Testis (tissue), 3 donors: ENCODE results near the gene PDAP1. TPM values are rescaled to one million over a fixed set of nuclear protein-coding genes. Genes with fewer than 3 reads are reported as not detected.
"Not testable (repeated sequence)": the region's sequence is repeated elsewhere in the genome, so short reads cannot be mapped to it uniquely, and the experiment has no call there.

Experiments
- DNase-seq: peaks from one replicate; pipeline ENCODE4 v3.0.0-alpha.2; 2019
- H3K27ac ChIP-seq, 2 donors: fragments of 200-600 bp; sonication (generic); one replicate each; pipeline ENCODE4 v1.5.1; 2019
- H3K27me3 ChIP-seq: fragments of 200-600 bp; sonication (generic); one replicate; pipeline ENCODE4 v1.5.1; 2019
- H3K36me3 ChIP-seq: fragments of 200-600 bp; sonication (generic); one replicate; pipeline ENCODE4 v1.5.1; 2017; ENCODE audit warnings: low read depth; ENCODE audit errors: missing control alignments
- H3K4me1 ChIP-seq: fragments of 200-600 bp; sonication (generic); one replicate; pipeline ENCODE4 v1.5.1; 2019
- H3K4me3 ChIP-seq, 2 donors: fragments of 200-600 bp; sonication (generic); one replicate each; pipeline ENCODE4 v1.5.1; 2017 to 2019
- H3K9me3 ChIP-seq: fragments of 200-600 bp; sonication (generic); one replicate; pipeline ENCODE4 v1.5.1; 2017
- POLR2A ChIP-seq: fragments of 450-650 bp; IDR thresholded peaks from one replicate; pipeline ENCODE4 v1.6.1; 2017; ENCODE audit warnings: antibody characterized with exemption, mild to moderate bottlenecking, moderate library complexity
- WGBS, 2 donors: methylation state at CpG; one replicate each; pipeline ENCODE4 v1.1.5; 2018; 5-methylcytosine and 5-hydroxymethylcytosine counted together
- intact Hi-C: fragments of 100-400 bp; cut with DNase I; formaldehyde crosslinking; loops from one replicate; pipeline ENCODE4 v1.15.1; 2023; ENCODE audit warnings: low total_unique reads
- polyA plus RNA-seq: library from polyadenylated mRNA; stranded (reverse); fragments of 350-450 nt; fragmentation: Illumina TruSeq; extraction: RNeasy Lipid Tissue Mini Kit (QIAGEN cat#74804); gene quantifications from one replicate; pipeline ENCODE4 v1.2.3, GENCODE V29; 2014; ENCODE audit warnings: low read depth, low replicate concordance; ENCODE audit not compliant: insufficient read depth
- total RNA-seq, 2 donors: library from RNA; depleted of rRNA; stranded (reverse); fragments of >200 nt; gene quantifications; one replicate each; pipeline ENCODE4 v1.2.3, GENCODE V29; 2016
- TF ChIP-seq, protein P1 (sequence below), 3 experiments: fragments of 450-650 bp in 2 of 3; fragments of 200-600 bp in 1 of 3; sonication (generic) in 1 of 3; IDR thresholded peaks; one replicate each; pipeline ENCODE4 v1.5.1; 2016 to 2019; ENCODE audit warnings: antibody characterized with exemption in 3 of 3, mild to moderate bottlenecking in 2 of 3, moderate library complexity in 1 of 3

The PDAP1 gene
- total and polyA plus RNA-seq, 3 donors from 2014 or later = 50.5 to 126 (median 74.0) TPM

GRCh38 chr7:99438573-99439480, 30.4 kb upstream of the PDAP1 start, which contains the start of the genes CPSF4 and PTCD1:
TSS of gene CPSF4 (plus strand) at chr7:99438943. CDS start at chr7:99439083, 140 bp downstream.
TSS of gene PTCD1 (minus strand) at chr7:99438798. CDS start at chr7:99435242, 3,556 bp downstream.
- Histone ChIP-seq H3K4me3 (peak within 1 kb of the TSS; percentile 95 to 99), H3K9me3 (no peaks in the 10 kb centered on the region), H3K36me3 (no peaks in the 10 kb centered on the region), H3K27ac (peak within 1 kb of the TSS; percentile 92 to 96), H3K4me1 (peaks cover 38% of the 10 kb centered on the region), H3K27me3 (no peaks in the 10 kb centered on the region)
- 1% methylated on average over 19 to 79 of the region's 89 CpGs for WGBS, 2 donors
- peak; percentile 23 for TF ChIP-seq POLR2A
- TF ChIP-seq, protein P1, sequence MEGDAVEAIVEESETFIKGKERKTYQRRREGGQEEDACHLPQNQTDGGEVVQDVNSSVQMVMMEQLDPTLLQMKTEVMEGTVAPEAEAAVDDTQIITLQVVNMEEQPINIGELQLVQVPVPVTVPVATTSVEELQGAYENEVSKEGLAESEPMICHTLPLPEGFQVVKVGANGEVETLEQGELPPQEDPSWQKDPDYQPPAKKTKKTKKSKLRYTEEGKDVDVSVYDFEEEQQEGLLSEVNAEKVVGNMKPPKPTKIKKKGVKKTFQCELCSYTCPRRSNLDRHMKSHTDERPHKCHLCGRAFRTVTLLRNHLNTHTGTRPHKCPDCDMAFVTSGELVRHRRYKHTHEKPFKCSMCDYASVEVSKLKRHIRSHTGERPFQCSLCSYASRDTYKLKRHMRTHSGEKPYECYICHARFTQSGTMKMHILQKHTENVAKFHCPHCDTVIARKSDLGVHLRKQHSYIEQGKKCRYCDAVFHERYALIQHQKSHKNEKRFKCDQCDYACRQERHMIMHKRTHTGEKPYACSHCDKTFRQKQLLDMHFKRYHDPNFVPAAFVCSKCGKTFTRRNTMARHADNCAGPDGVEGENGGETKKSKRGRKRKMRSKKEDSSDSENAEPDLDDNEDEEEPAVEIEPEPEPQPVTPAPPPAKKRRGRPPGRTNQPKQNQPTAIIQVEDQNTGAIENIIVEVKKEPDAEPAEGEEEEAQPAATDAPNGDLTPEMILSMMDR (IDR thresholded peaks at IDR 0.05) = peak in 2 of 3 experiments; percentile 12 to 34
- intact Hi-C loops = no loop called here
- peak; percentile 97 for DNase-seq

GRCh38 chr7:99437946-99438572, 29.7 kb upstream of the PDAP1 start:
- WGBS, 2 donors = 12 to 15% methylated on average over 16 to 20 of the region's 20 CpGs
- Histone ChIP-seq H3K9me3 (no peaks in the 10 kb centered on the region), H3K27me3 (no peaks in the 10 kb centered on the region), H3K4me1 (peaks cover 38% of the 10 kb centered on the region), H3K27ac (peak overlapping the region; percentile 92 to 96), H3K4me3 (peak overlapping the region; percentile 95 to 99), H3K36me3 (no peaks in the 10 kb centered on the region)
- no peak for TF ChIP-seq POLR2A
- TF ChIP-seq, protein P1 (IDR thresholded peaks at IDR 0.05) = no peak
- DNase-seq = no peak
- intact Hi-C loops = no loop called here

GRCh38 chr7:99433158-99433557, 24.8 kb upstream of the PDAP1 start:
- no peaks in the 10 kb centered on the region for H3K36me3 ChIP-seq
- no peak for DNase-seq
- no peaks in the 10 kb centered on the region for H3K9me3 ChIP-seq
- H3K27ac ChIP-seq = no peak overlapping the region
- TF ChIP-seq POLR2A = no peak
- TF ChIP-seq, protein P1 (IDR thresholded peaks at IDR 0.05) = no peak
- no peaks in the 10 kb centered on the region for H3K27me3 ChIP-seq
- no peak overlapping the region for H3K4me3 ChIP-seq
- intact Hi-C loops = no loop called here
- H3K4me1 ChIP-seq = peaks cover 13% of the 10 kb centered on the region
- WGBS, 2 donors = 89 to 91% methylated on average over 6 to 9 of the region's 9 CpGs

DNA sequence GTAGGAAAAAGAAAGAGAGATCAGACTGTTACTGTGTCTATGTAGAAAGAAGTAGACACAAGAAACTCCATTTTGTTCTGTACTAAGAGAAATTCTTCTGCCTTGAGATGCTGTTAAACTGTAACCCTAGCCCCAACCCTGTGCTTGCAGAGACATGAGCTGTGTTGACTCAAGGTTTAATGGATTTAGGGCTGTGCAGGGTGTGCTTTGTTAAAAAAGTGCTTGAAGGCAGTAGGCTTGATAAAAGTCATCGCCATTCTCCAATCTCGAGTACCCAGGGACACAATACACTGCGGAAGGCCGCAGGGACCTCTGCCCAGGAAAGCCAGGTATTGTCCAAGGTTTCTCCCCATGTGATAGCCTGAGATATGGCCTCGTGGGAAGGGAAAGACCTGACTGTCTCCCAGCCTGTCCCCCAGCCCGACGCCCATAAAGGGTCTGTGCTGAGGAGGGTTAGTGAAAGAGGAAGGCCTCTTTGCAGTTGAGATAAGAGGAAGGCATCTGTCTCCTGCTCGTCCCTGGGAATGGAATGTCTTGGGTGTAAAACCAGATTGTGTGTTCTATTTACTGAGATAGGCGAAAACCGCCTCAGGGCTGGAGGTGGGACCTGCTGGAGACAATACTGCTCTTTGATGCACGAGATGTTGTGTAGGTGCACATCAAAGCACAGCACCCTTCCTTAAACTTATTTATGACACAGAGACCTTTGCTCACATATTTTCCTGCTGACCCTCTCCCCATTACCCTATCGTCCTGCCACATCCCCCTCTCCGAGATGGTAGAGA, 23.6 kb upstream of the PDAP1 start:
- DNase-seq, H3K9me3 ChIP-seq, H3K27me3 ChIP-seq, H3K4me1 ChIP-seq, H3K36me3 ChIP-seq, H3K4me3 ChIP-seq, intact Hi-C loops: not testable (repeated sequence)
- peak overlapping the region in 1 of 2 donors; percentile 15 for H3K27ac ChIP-seq
- 66 to 77% methylated on average over 12 to 13 of the region's 13 CpGs for WGBS, 2 donors

DNA sequence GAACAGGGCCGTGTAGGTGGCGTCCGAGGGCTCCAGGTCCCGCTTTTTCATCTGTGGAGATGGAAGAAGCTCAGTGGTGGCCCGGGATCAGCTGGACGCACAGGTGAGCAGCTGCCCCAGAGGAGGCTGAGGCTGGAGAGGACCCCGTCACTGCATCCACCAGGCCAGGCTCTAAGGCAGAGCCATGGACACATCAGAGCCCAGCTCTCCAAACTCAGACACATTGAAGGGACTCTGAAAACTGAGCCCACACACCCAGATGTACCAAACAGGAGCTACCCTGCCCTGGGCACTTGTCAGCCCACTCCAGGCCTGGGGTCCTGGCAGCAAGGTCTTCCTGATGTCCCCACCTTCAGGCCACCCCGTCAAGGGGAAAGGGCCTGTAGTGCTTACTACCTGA, 21.4 kb upstream of the PDAP1 start:
- TF ChIP-seq, protein P1 (IDR thresholded peaks at IDR 0.05) = no peak
- TF ChIP-seq POLR2A = no peak
- Histone ChIP-seq H3K27me3 (no peaks in the 10 kb centered on the region), H3K36me3 (no peaks in the 10 kb centered on the region)

More for the DNA sequence above, 21.4 kb upstream of the PDAP1 start:
- H3K4me1 ChIP-seq = peaks cover 7% of the 10 kb centered on the region
- WGBS, 2 donors = 89 to 91% methylated on average over 4 to 8 of the region's 8 CpGs
- no peak overlapping the region for H3K4me3 ChIP-seq
- no peak overlapping the region for H3K27ac ChIP-seq
- no peaks in the 10 kb centered on the region for H3K9me3 ChIP-seq
- DNase-seq = no peak
- intact Hi-C loops = no loop called here
